ENCODE data around the gene FOXQ1.

- TF ChIP-seq, protein P1, sequence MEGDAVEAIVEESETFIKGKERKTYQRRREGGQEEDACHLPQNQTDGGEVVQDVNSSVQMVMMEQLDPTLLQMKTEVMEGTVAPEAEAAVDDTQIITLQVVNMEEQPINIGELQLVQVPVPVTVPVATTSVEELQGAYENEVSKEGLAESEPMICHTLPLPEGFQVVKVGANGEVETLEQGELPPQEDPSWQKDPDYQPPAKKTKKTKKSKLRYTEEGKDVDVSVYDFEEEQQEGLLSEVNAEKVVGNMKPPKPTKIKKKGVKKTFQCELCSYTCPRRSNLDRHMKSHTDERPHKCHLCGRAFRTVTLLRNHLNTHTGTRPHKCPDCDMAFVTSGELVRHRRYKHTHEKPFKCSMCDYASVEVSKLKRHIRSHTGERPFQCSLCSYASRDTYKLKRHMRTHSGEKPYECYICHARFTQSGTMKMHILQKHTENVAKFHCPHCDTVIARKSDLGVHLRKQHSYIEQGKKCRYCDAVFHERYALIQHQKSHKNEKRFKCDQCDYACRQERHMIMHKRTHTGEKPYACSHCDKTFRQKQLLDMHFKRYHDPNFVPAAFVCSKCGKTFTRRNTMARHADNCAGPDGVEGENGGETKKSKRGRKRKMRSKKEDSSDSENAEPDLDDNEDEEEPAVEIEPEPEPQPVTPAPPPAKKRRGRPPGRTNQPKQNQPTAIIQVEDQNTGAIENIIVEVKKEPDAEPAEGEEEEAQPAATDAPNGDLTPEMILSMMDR (conservative IDR thresholded peaks at IDR 0.05), result no peak
- TF ChIP-seq EZH2 (IDR thresholded peaks at IDR 0.05; ENCODE audit: low read depth), result no peak
These were observed 3.9 kb downstream of the FOXQ1 start for GRCh38 chr6:1315560-1316386.

Measured in PC-9 (cell line).